Immature natural killer cell (primary cell): ENCODE measurements around the gene IFIT3. TPM values are rescaled to one million over a fixed set of nuclear protein-coding genes. Genes with fewer than 3 reads are reported as not detected.
"Not testable (repeated sequence)": the region's sequence is repeated elsewhere in the genome, so short reads cannot be mapped to it uniquely, and the experiment has no call there.

Experiments
- DNase-seq, 3 donors: peaks; one replicate each; pipeline ENCODE4 v3.0.0; 2022; ENCODE audit warnings: mixed read lengths in 1 of 3
- H3K27ac Mint-ChIP-seq, 6 donors: one replicate each; pipeline ENCODE4 v1.8.0; 2020; ENCODE audit warnings: mixed read lengths in 6 of 6, mild to moderate bottlenecking in 5 of 6, inconsistent platforms in 4 of 6, moderate library complexity in 3 of 6
- H3K27me3 Mint-ChIP-seq, 3 donors: one replicate each; pipeline ENCODE4 v1.8.0; 2020 to 2021; ENCODE audit warnings: low read depth in 3 of 3, mild to moderate bottlenecking in 3 of 3, mixed read lengths in 3 of 3, moderate library complexity in 3 of 3, inconsistent platforms in 1 of 3
- H3K36me3 Mint-ChIP-seq, 3 donors: one replicate each; pipeline ENCODE4 v1.8.0; 2020; ENCODE audit warnings: mixed read lengths in 3 of 3, inconsistent platforms in 2 of 3, mild to moderate bottlenecking in 2 of 3
- H3K4me1 Mint-ChIP-seq, 2 donors: one replicate each; pipeline ENCODE4 v1.8.0; 2020; ENCODE audit warnings: inconsistent platforms in 2 of 2, mild to moderate bottlenecking in 2 of 2, mixed read lengths in 2 of 2, moderate library complexity in 1 of 2
- H3K4me3 Mint-ChIP-seq, 5 donors: one replicate each; pipeline ENCODE4 v1.8.0; 2020; ENCODE audit warnings: mild to moderate bottlenecking in 5 of 5, mixed read lengths in 5 of 5, inconsistent platforms in 3 of 5, moderate library complexity in 3 of 5
- H3K9me3 Mint-ChIP-seq, 6 donors: one replicate each; pipeline ENCODE4 v1.8.0; 2020; ENCODE audit warnings: mild to moderate bottlenecking in 6 of 6, mixed read lengths in 6 of 6, inconsistent platforms in 4 of 6, moderate library complexity in 3 of 6
- polyA plus RNA-seq, 3 donors: library from polyadenylated mRNA; unstranded; fragments of 300-500 nt; fragmentation: Illumina TruSeq; gene quantifications; one replicate each; pipeline ENCODE4 v1.2.3, GENCODE V29; 2021

Gene IFIT3
- polyA plus RNA-seq, 3 donors from 2014 or later: 8.2 to 23.8 (median 12.5) TPM

- Mint-ChIP-seq H3K27me3 (peaks cover 0 to 5% (median 4%) of the 10 kb centered on the region in 3 donors), H3K27ac (no peak overlapping the region)
Observed at GRCh38 chr10:89306434-89307268, 21.1 kb upstream of the IFIT3 start.

GRCh38 chr10:89307269-89307577 lies 20.6 kb upstream of the IFIT3 start:
- Mint-ChIP-seq H3K9me3 (peaks cover 0 to 5% (median under 1%) of the 10 kb centered on the region in 6 donors), H3K4me3 (no peak overlapping the region), H3K4me1 (peaks cover 24 to 32% of the 10 kb centered on the region in 2 donors), H3K27ac (no peak overlapping the region), H3K27me3 (peaks cover 2 to 3% (median 3%) of the 10 kb centered on the region in 3 donors), H3K36me3 (peaks cover 39 to 62% (median 49%) of the 10 kb centered on the region in 3 donors)
- DNase-seq: no peak

More at GRCh38 chr10:89306434-89307268, 21.1 kb upstream of the IFIT3 start:
- Mint-ChIP-seq H3K9me3 (peaks cover 0 to 5% (median under 1%) of the 10 kb centered on the region in 6 donors), H3K4me3 (no peak overlapping the region), H3K4me1 (peaks cover 30 to 38% of the 10 kb centered on the region in 2 donors), H3K36me3 (peaks cover 39 to 62% (median 49%) of the 10 kb centered on the region in 3 donors)
- no peak for DNase-seq

GRCh38 chr10:89308266-89308665 lies 19.5 kb upstream of the IFIT3 start:
- Mint-ChIP-seq H3K36me3 (peaks cover 39 to 62% (median 49%) of the 10 kb centered on the region in 3 donors), H3K9me3 (peaks cover 0 to 5% (median under 1%) of the 10 kb centered on the region in 6 donors), H3K27ac (no peak overlapping the region)

GRCh38 chr10:89308736-89309135 lies 19.1 kb upstream of the IFIT3 start:
- DNase-seq: no peak
- peaks cover 9 to 17% of the 10 kb centered on the region in 2 donors for H3K4me1 Mint-ChIP-seq
- no peak overlapping the region for H3K4me3 Mint-ChIP-seq
- H3K36me3 Mint-ChIP-seq: peaks cover 39 to 60% (median 49%) of the 10 kb centered on the region in 3 donors
- no peak overlapping the region for H3K27ac Mint-ChIP-seq
- H3K9me3 Mint-ChIP-seq: peaks cover 0 to 5% (median under 1%) of the 10 kb centered on the region in 6 donors
- H3K27me3 Mint-ChIP-seq: peaks cover 3 to 7% (median 4%) of the 10 kb centered on the region in 3 donors

More at GRCh38 chr10:89308266-89308665, 19.5 kb upstream of the IFIT3 start:
- Mint-ChIP-seq H3K4me3 (no peak overlapping the region), H3K4me1 (peaks cover 14 to 22% of the 10 kb centered on the region in 2 donors), H3K27me3 (peaks cover 2 to 7% (median 3%) of the 10 kb centered on the region in 3 donors)
- no peak for DNase-seq

- peaks cover 39 to 54% (median 44%) of the 10 kb centered on the region in 3 donors for H3K36me3 Mint-ChIP-seq
- H3K27me3 Mint-ChIP-seq: peaks cover 0 to 7% (median 5%) of the 10 kb centered on the region in 3 donors
- peaks cover 0 to 5% (median under 1%) of the 10 kb centered on the region in 6 donors for H3K9me3 Mint-ChIP-seq
- H3K4me3 Mint-ChIP-seq: no peak overlapping the region
- no peak for DNase-seq
- peaks cover 2 to 11% of the 10 kb centered on the region in 2 donors for H3K4me1 Mint-ChIP-seq
- H3K27ac Mint-ChIP-seq: no peak overlapping the region
Observed at GRCh38 chr10:89309156-89310055, 18.4 kb upstream of the IFIT3 start.

- Mint-ChIP-seq H3K4me3 (no peak overlapping the region), H3K27me3 (peaks cover 0 to 7% (median 5%) of the 10 kb centered on the region in 3 donors), H3K27ac (no peak overlapping the region), H3K36me3 (peaks cover 38 to 47% (median 39%) of the 10 kb centered on the region in 3 donors), H3K4me1 (peaks cover 0 to 2% of the 10 kb centered on the region in 2 donors), H3K9me3 (peaks cover 0 to 5% (median under 1%) of the 10 kb centered on the region in 6 donors)
- no peak for DNase-seq
Observed at GRCh38 chr10:89310056-89310893, 17.5 kb upstream of the IFIT3 start.

- no peak overlapping the region for H3K4me3 Mint-ChIP-seq
- H3K27ac Mint-ChIP-seq: no peak overlapping the region
- H3K27me3 Mint-ChIP-seq: peaks cover 0 to 8% (median 7%) of the 10 kb centered on the region in 3 donors
- DNase-seq: no peak
- H3K4me1 Mint-ChIP-seq: no peaks in the 10 kb centered on the region
- peaks cover 11 to 20% (median 13%) of the 10 kb centered on the region in 3 donors for H3K36me3 Mint-ChIP-seq
- peaks cover 0 to 8% (median 2%) of the 10 kb centered on the region in 6 donors for H3K9me3 Mint-ChIP-seq
Observed at GRCh38 chr10:89312973-89313372, 14.8 kb upstream of the IFIT3 start.

- peaks cover under 1 to 6% (median 4%) of the 10 kb centered on the region in 3 donors for H3K36me3 Mint-ChIP-seq
- no peak overlapping the region for H3K27ac Mint-ChIP-seq
- DNase-seq: no peak
- H3K4me3 Mint-ChIP-seq: no peak overlapping the region
- peaks cover 2 to 12% (median 8%) of the 10 kb centered on the region in 3 donors for H3K27me3 Mint-ChIP-seq
- H3K9me3 Mint-ChIP-seq: peaks cover 0 to 10% (median under 1%) of the 10 kb centered on the region in 6 donors
- H3K4me1 Mint-ChIP-seq: no peaks in the 10 kb centered on the region
Observed at GRCh38 chr10:89314676-89315075, 13.1 kb upstream of the IFIT3 start.

- H3K4me1 Mint-ChIP-seq, DNase-seq, H3K4me3 Mint-ChIP-seq, H3K36me3 Mint-ChIP-seq, H3K27ac Mint-ChIP-seq: not testable (repeated sequence)
- peaks cover 0 to 11% (median under 1%) of the 10 kb centered on the region in 6 donors for H3K9me3 Mint-ChIP-seq
- peaks cover 8 to 13% (median 9%) of the 10 kb centered on the region in 3 donors for H3K27me3 Mint-ChIP-seq
Observed at GRCh38 chr10:89318047-89318446, 9.8 kb upstream of the IFIT3 start.

- Mint-ChIP-seq H3K27ac (peak overlapping the region in 1 of 6 donors; percentile 2), H3K27me3 (peaks cover 2 to 12% (median 11%) of the 10 kb centered on the region in 3 donors), H3K4me1 (peaks cover 27 to 32% of the 10 kb centered on the region in 2 donors)
- not testable (repeated sequence) for H3K4me3 Mint-ChIP-seq, DNase-seq, H3K9me3 Mint-ChIP-seq, H3K36me3 Mint-ChIP-seq
Observed at GRCh38 chr10:89325081-89325480, 2.7 kb upstream of the IFIT3 start.

- peaks cover 0 to 11% (median 7%) of the 10 kb centered on the region in 3 donors for H3K27me3 Mint-ChIP-seq
- peaks cover 34 to 40% of the 10 kb centered on the region in 2 donors for H3K4me1 Mint-ChIP-seq
- not testable (repeated sequence) for H3K9me3 Mint-ChIP-seq, H3K36me3 Mint-ChIP-seq, DNase-seq
- peak overlapping the region in 2 of 5 donors; percentile 1 to 33 for H3K4me3 Mint-ChIP-seq
- peak overlapping the region in 1 of 6 donors; percentile 81 for H3K27ac Mint-ChIP-seq
Observed at GRCh38 chr10:89325856-89326255, 1.9 kb upstream of the IFIT3 start.

GRCh38 chr10:89329151-89329550 lies 1.4 kb downstream of the IFIT3 start:
- Mint-ChIP-seq H3K27ac (peak overlapping the region in 4 of 6 donors; percentile 4 to 93 (median 62)), H3K27me3 (peaks cover 8 to 17% (median 11%) of the 10 kb centered on the region in 3 donors), H3K4me3 (peak overlapping the region; percentile 91 to 97 (median 96)), H3K36me3 (peaks cover 0 to 3% (median 0%) of the 10 kb centered on the region in 3 donors), H3K4me1 (peaks cover 60 to 64% of the 10 kb centered on the region in 2 donors), H3K9me3 (peaks cover 0 to 2% (median 0%) of the 10 kb centered on the region in 6 donors)
- no peak for DNase-seq
